Measurements from ENCODE around the gene TMEM254.
"Not testable (repeated sequence)": the region's sequence is repeated elsewhere in the genome, so short reads cannot be mapped to it uniquely, and the experiment has no call there.

Gene TMEM254

DNA sequence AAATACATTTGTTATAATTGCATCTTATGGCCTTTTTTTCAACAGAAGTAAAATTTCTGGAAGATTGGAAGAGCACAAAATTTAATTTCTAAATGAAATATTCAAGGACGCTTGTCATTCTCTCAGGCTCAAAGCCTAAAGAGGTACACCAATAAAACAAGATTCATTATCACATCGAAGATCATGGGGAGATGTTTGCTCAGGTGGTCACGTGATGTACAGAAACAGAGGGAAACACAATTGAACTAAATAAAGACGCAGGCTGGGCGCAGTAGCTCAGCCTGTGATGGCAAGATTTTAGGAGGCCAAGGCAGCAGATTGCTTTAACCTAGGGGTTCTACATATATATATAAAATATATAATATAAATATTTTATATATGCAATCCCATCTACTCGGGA is 37.3 kb upstream of the TMEM254 start (continued):
- TF ChIP-seq, protein P1, sequence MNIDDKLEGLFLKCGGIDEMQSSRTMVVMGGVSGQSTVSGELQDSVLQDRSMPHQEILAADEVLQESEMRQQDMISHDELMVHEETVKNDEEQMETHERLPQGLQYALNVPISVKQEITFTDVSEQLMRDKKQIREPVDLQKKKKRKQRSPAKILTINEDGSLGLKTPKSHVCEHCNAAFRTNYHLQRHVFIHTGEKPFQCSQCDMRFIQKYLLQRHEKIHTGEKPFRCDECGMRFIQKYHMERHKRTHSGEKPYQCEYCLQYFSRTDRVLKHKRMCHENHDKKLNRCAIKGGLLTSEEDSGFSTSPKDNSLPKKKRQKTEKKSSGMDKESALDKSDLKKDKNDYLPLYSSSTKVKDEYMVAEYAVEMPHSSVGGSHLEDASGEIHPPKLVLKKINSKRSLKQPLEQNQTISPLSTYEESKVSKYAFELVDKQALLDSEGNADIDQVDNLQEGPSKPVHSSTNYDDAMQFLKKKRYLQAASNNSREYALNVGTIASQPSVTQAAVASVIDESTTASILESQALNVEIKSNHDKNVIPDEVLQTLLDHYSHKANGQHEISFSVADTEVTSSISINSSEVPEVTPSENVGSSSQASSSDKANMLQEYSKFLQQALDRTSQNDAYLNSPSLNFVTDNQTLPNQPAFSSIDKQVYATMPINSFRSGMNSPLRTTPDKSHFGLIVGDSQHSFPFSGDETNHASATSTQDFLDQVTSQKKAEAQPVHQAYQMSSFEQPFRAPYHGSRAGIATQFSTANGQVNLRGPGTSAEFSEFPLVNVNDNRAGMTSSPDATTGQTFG (tag by site-specific recombination; IDR thresholded peaks at IDR 0.05; ENCODE audit: borderline replicate concordance): no peak
- TF ChIP-seq ZXDB (tag by site-specific recombination; IDR thresholded peaks at IDR 0.05) (no peak), ZBTB20 (tag by site-specific recombination; IDR thresholded peaks at IDR 0.05) (no peak)

DNA sequence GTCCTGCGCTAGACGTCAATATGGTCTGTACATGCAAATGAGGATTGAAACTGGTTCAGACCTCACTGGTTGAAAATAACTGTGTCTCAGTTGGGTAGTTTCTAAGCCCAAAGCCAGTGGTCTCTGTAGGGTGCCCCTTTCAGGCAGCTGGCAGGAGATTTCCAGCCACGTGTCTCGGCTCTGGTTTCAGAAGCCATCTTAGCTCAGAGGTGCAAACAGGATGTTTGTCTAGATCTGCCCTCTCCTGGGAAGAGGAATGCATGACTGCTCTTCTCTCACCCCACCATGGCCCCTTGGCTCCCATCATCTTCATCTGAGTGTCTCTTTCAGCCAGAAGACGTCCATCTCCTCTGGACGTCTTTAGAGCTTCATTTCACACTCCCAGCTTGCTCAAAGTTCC is 33.5 kb upstream of the TMEM254 start:
- H3K36me3 ChIP-seq (ENCODE audit: control insufficient read depth in 2 of 2, insufficient read depth in 1 of 2, low read length in 2 of 2); POLR2A ChIA-PET; H3K4me3 ChIP-seq (ENCODE audit: low read depth, low read length); H3K4me1 ChIP-seq (ENCODE audit: control insufficient read depth, insufficient read depth, low read length); H3K9me3 ChIP-seq (ENCODE audit: control insufficient read depth, insufficient read depth, low read depth, low read length); H3K27ac ChIP-seq (ENCODE audit: extremely low read depth, low read depth, low read length): not testable (repeated sequence)
- CTCF ChIA-PET: interaction anchor here (1.0 to 1.9 kb wide), 5 partner anchors 14 to 116 kb away, joined by 3 to 7 read pairs (median 4); partner anchors contain the start of gene SFTPD

DNA sequence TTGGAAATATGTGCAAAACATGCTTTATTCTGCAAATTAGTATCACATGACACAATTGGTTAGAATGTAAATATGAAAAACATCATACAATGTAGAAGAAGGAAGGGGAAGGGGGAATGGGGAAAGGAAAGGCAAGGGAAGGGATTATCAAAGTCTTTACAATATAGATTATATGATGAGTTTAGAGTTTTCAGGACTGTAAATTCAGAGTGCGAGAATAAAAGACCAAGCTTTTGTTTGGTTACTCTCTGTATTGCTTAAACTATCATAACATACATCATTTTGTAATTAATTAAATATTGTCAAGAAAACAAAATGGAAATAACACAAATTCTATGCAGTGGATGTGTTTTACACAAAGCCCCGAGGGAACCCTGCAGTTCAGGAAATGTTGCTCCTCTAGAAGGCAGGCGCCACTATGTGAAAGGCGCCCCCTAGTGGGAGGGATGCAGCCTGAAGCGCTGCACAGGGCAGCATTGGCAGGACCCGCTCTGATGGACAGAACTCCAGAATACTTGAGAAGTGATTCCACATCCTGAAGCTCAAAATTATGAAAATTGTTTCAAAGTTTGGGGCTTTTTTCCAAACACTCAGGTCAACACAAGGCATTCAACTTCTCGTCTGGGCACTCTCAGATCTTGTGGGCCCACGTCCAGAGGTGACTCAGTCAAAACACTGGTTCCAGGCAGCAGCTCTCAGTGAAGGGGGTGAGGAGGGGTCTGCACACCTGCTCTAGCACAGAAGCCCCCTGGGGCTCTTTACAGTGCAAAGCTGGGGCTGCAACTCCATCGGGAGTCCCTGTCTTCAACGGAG is 31.6 kb upstream of the TMEM254 start:
- Histone ChIP-seq H3K4me1 (ENCODE audit: control insufficient read depth, insufficient read depth, low read length) (no peaks in the 10 kb centered on the region), H3K27ac (ENCODE audit: extremely low read depth, low read depth, low read length) (no peak overlapping the region), H3K36me3 (ENCODE audit: control insufficient read depth in 2 of 2, insufficient read depth in 1 of 2, low read length in 2 of 2) (no peaks in the 10 kb centered on the region), H3K4me3 (ENCODE audit: low read depth, low read length) (no peak overlapping the region), H3K9me3 (ENCODE audit: control insufficient read depth, insufficient read depth, low read depth, low read length) (no peaks in the 10 kb centered on the region)
- POLR2A ChIA-PET: no interaction called here
- TF ChIP-seq, protein P2, sequence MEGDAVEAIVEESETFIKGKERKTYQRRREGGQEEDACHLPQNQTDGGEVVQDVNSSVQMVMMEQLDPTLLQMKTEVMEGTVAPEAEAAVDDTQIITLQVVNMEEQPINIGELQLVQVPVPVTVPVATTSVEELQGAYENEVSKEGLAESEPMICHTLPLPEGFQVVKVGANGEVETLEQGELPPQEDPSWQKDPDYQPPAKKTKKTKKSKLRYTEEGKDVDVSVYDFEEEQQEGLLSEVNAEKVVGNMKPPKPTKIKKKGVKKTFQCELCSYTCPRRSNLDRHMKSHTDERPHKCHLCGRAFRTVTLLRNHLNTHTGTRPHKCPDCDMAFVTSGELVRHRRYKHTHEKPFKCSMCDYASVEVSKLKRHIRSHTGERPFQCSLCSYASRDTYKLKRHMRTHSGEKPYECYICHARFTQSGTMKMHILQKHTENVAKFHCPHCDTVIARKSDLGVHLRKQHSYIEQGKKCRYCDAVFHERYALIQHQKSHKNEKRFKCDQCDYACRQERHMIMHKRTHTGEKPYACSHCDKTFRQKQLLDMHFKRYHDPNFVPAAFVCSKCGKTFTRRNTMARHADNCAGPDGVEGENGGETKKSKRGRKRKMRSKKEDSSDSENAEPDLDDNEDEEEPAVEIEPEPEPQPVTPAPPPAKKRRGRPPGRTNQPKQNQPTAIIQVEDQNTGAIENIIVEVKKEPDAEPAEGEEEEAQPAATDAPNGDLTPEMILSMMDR (tag by site-specific recombination; IDR thresholded peaks at IDR 0.05): peak; percentile 32; the same call in 1 of the 2 replicates
- no peak for TF ChIP-seq KLF1 (tag by site-specific recombination; IDR thresholded peaks at IDR 0.05)
- TF ChIP-seq, protein P3, sequence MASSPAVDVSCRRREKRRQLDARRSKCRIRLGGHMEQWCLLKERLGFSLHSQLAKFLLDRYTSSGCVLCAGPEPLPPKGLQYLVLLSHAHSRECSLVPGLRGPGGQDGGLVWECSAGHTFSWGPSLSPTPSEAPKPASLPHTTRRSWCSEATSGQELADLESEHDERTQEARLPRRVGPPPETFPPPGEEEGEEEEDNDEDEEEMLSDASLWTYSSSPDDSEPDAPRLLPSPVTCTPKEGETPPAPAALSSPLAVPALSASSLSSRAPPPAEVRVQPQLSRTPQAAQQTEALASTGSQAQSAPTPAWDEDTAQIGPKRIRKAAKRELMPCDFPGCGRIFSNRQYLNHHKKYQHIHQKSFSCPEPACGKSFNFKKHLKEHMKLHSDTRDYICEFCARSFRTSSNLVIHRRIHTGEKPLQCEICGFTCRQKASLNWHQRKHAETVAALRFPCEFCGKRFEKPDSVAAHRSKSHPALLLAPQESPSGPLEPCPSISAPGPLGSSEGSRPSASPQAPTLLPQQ (tag by site-specific recombination; IDR thresholded peaks at IDR 0.05): peak; percentile 71
- 0 out of 2 replicates have a peak, but pooled peaks have one; percentile 54 for TF ChIP-seq ZNF2 (tag by site-specific recombination; IDR thresholded peaks at IDR 0.05)
- 0 out of 2 replicates have a peak, but pooled peaks have one; percentile 16 for TF ChIP-seq ZBTB20 (tag by site-specific recombination; IDR thresholded peaks at IDR 0.05)
- TF ChIP-seq, protein P4, sequence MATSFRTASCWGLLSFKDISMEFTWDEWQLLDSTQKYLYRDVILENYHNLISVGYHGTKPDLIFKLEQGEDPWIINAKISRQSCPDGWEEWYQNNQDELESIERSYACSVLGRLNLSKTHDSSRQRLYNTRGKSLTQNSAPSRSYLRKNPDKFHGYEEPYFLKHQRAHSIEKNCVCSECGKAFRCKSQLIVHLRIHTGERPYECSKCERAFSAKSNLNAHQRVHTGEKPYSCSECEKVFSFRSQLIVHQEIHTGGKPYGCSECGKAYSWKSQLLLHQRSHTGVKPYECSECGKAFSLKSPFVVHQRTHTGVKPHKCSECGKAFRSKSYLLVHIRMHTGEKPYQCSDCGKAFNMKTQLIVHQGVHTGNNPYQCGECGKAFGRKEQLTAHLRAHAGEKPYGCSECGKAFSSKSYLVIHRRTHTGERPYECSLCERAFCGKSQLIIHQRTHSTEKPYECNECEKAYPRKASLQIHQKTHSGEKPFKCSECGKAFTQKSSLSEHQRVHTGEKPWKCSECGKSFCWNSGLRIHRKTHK (tag by site-specific recombination; IDR thresholded peaks at IDR 0.05): no peak
- peak; percentile 51 for TF ChIP-seq ZNF654 (tag by site-specific recombination; IDR thresholded peaks at IDR 0.05; ENCODE audit: low read depth)
- CTCF ChIA-PET: interaction anchor here (0.6 to 3.3 kb wide), 34 partner anchors 9 to 1958 kb away, joined by 3 to 28 read pairs (median 4); partner anchors contain the start of gene TMEM254

DNA sequence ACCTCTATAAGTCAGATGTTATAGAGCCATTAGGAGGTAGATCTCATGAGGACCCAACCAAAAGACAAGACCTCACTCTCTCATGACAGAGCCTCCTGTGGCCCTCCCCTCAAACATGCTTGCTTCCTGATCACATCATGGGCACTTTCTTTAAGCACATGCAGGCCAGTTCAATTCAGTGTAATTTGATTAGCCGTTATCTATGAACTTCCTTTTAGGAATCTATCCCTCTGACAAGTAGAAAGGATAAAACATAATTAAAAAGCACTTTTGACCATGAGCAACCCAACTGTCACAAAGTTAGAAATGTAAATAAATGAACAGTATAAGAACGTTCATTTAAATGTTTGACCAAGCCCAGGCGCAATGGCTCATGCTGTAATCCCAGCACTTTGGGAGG is 27.7 kb upstream of the TMEM254 start:
- H3K36me3 ChIP-seq (ENCODE audit: control insufficient read depth in 2 of 2, insufficient read depth in 1 of 2, low read length in 2 of 2): no peaks in the 10 kb centered on the region
- no peaks in the 10 kb centered on the region for H3K9me3 ChIP-seq (ENCODE audit: control insufficient read depth, insufficient read depth, low read depth, low read length)
- no peak overlapping the region for H3K27ac ChIP-seq (ENCODE audit: extremely low read depth, low read depth, low read length)
- no peak for TF ChIP-seq ZNF311 (tag by site-specific recombination; IDR thresholded peaks at IDR 0.05; ENCODE audit: borderline replicate concordance)
- no peak for TF ChIP-seq ZNF341 (tag by site-specific recombination; IDR thresholded peaks at IDR 0.05; ENCODE audit: low read depth)
- no peak for TF ChIP-seq HOXD13 (CRISPR knock-in tag; IDR thresholded peaks at IDR 0.05; ENCODE audit: borderline replicate concordance)
- no peak for TF ChIP-seq ZNF24 (tag by site-specific recombination; IDR thresholded peaks at IDR 0.05)
- TF ChIP-seq EGR2 (tag by site-specific recombination; IDR thresholded peaks at IDR 0.05; ENCODE audit: low read depth): no peak
- no peak for TF ChIP-seq ZNF37A (tag by site-specific recombination; IDR thresholded peaks at IDR 0.05)
- no peak for TF ChIP-seq ZNF843 (tag by site-specific recombination; IDR thresholded peaks at IDR 0.05)
- TF ChIP-seq RBAK (tag by site-specific recombination; IDR thresholded peaks at IDR 0.05): no peak
- TF ChIP-seq ZNF621 (tag by site-specific recombination; IDR thresholded peaks at IDR 0.05): no peak
- ChIA-PET CTCF (interaction anchor here (1.2 kb wide), 1 partner anchor 8 kb away, joined by 5 read pairs; no protein-coding TSS in a partner anchor), POLR2A (no interaction called here)
- H3K4me3 ChIP-seq (ENCODE audit: low read depth, low read length): no peak overlapping the region
- no peaks in the 10 kb centered on the region for H3K4me1 ChIP-seq (ENCODE audit: control insufficient read depth, insufficient read depth, low read length)

Data from HEK293 (cell line).